Osteoblast (primary cell): ENCODE measurements around the gene GNL1. TPM values are rescaled to one million over a fixed set of nuclear protein-coding genes. Genes with fewer than 3 reads are reported as not detected.

Experiments
- DNase-seq: peaks from one replicate; pipeline ENCODE4 v3.0.0; 2011; ENCODE audit warnings: low spot score, mixed read lengths; ENCODE audit not compliant: insufficient read length; ENCODE audit errors: missing footprints
- H2AFZ ChIP-seq: 2 replicates; pipeline ENCODE4 v1.6.0; 2011; ENCODE audit warnings: mild to moderate bottlenecking, low read length
- H3K27ac ChIP-seq: 2 replicates; pipeline ENCODE4 v1.5.1; 2011; ENCODE audit warnings: mild to moderate bottlenecking, low read depth, low read length, moderate library complexity
- H3K27me3 ChIP-seq: 2 replicates; pipeline ENCODE4 v1.6.0; 2012; ENCODE audit warnings: mild to moderate bottlenecking, control low read depth, inconsistent platforms, low read length, moderate library complexity; ENCODE audit not compliant: insufficient read depth
- H3K36me3 ChIP-seq: 2 replicates; pipeline ENCODE4 v1.5.1; 2011; ENCODE audit warnings: mild to moderate bottlenecking, low read length, control low read depth, moderate library complexity; ENCODE audit not compliant: insufficient read depth
- H3K4me1 ChIP-seq: 2 replicates; pipeline ENCODE4 v1.5.1; 2011; ENCODE audit warnings: mild to moderate bottlenecking, low read length, control low read depth, moderate library complexity; ENCODE audit not compliant: insufficient read depth
- H3K4me2 ChIP-seq: 2 replicates; pipeline ENCODE4 v1.6.0; 2011; ENCODE audit warnings: mild to moderate bottlenecking, low read length; ENCODE audit not compliant: insufficient read depth
- H3K4me3 ChIP-seq: fragments of 200-600 bp; sonication (generic); 3 replicates; pipeline ENCODE4 v1.5.1; 2012; ENCODE audit warnings: mild to moderate bottlenecking, low read length, inconsistent platforms; ENCODE audit not compliant: insufficient read depth
- H3K79me2 ChIP-seq: 2 replicates; pipeline ENCODE4 v1.6.0; 2012; ENCODE audit warnings: mild to moderate bottlenecking, low read length, control low read depth, inconsistent platforms; ENCODE audit not compliant: insufficient read depth
- H3K9me3 ChIP-seq: 2 replicates; pipeline ENCODE4 v1.5.1; 2011; ENCODE audit warnings: low read depth, low read length, control low read depth
- H4K20me1 ChIP-seq: 2 replicates; pipeline ENCODE4 v1.6.0; 2012; ENCODE audit warnings: mild to moderate bottlenecking, low read length, control low read depth; ENCODE audit not compliant: insufficient read depth
- total RNA-seq: library from RNA; depleted of rRNA; stranded (reverse); fragments of >200 nt; gene quantifications from 2 replicates; pipeline ENCODE4 v1.2.3, GENCODE V29; 2012
- TF ChIP-seq, protein P1 (sequence below): IDR thresholded peaks from 2 replicates; pipeline ENCODE4 v1.5.1; 2011; ENCODE audit warnings: mild to moderate bottlenecking, low read depth, low read length, moderate library complexity; ENCODE audit errors: extremely low read depth

GNL1 gene, protein sequence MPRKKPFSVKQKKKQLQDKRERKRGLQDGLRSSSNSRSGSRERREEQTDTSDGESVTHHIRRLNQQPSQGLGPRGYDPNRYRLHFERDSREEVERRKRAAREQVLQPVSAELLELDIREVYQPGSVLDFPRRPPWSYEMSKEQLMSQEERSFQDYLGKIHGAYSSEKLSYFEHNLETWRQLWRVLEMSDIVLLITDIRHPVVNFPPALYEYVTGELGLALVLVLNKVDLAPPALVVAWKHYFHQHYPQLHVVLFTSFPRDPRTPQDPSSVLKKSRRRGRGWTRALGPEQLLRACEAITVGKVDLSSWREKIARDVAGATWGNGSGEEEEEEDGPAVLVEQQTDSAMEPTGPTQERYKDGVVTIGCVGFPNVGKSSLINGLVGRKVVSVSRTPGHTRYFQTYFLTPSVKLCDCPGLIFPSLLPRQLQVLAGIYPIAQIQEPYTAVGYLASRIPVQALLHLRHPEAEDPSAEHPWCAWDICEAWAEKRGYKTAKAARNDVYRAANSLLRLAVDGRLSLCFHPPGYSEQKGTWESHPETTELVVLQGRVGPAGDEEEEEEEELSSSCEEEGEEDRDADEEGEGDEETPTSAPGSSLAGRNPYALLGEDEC
- total RNA-seq, result 56.5 and 64.8 TPM in 2 replicates

DNA sequence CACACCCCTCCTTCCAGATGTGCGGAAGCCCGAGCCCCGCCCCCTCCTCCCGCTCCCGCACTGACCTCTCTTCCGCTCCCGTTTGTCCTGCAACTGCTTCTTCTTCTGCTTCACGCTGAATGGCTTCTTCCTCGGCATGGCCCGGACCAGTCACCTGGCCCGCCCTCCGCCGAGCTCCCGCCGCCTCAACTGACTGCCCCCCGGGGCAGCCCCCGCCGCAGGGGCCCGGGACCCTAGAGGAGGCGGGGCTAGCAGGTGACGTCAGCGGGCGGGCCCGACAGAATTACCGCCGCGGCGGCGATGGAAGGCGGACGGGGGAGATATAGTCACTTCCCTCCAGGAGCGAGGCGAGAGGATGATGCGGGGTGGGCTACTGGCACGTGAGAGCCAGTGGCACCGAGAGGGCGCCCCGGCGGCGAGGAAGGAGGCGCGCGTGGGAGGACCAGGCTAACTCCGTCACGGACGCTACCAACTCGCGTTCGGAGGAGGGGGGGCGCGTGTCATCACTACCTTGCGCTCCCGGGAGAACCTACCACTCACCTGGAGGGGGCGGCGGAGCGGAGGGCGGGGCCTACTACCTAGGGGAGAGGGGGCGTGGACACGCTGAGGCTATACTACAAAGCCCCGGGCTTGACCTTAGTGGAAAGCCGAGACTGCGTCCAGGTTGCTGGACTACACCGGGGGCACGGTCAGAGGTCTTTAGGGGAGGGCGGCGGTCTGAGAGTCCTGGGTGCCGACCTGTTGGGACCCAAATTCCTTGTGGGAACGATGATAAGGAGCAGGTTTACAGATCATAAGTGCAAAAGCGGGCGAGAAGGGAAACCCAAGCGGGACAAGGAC lies at the start of gene GNL1:
Gene GNL1, minus strand, starts transcription at position 424 of the 840 bp plus-strand sequence. Its CDS starts 286 bp downstream, at position 138.
- Histone ChIP-seq H3K27ac (peak within 1 kb of the TSS; percentile 98), H3K4me1 (peaks cover 18% of the 10 kb centered on the region), H2AFZ (peak within 1 kb of the TSS; percentile 94), H4K20me1 (peaks cover 11% of the 10 kb centered on the region), H3K4me3 (peak within 1 kb of the TSS; percentile 92), H3K27me3 (no peaks in the 10 kb centered on the region), H3K4me2 (peak within 1 kb of the TSS; percentile 94), H3K9me3 (no peaks in the 10 kb centered on the region), H3K36me3 (peaks cover 41% of the 10 kb centered on the region), H3K79me2 (peaks cover 61% of the 10 kb centered on the region)
- TF ChIP-seq, protein P1, sequence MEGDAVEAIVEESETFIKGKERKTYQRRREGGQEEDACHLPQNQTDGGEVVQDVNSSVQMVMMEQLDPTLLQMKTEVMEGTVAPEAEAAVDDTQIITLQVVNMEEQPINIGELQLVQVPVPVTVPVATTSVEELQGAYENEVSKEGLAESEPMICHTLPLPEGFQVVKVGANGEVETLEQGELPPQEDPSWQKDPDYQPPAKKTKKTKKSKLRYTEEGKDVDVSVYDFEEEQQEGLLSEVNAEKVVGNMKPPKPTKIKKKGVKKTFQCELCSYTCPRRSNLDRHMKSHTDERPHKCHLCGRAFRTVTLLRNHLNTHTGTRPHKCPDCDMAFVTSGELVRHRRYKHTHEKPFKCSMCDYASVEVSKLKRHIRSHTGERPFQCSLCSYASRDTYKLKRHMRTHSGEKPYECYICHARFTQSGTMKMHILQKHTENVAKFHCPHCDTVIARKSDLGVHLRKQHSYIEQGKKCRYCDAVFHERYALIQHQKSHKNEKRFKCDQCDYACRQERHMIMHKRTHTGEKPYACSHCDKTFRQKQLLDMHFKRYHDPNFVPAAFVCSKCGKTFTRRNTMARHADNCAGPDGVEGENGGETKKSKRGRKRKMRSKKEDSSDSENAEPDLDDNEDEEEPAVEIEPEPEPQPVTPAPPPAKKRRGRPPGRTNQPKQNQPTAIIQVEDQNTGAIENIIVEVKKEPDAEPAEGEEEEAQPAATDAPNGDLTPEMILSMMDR, result no peak
- DNase-seq, result peak; percentile 93

DNA sequence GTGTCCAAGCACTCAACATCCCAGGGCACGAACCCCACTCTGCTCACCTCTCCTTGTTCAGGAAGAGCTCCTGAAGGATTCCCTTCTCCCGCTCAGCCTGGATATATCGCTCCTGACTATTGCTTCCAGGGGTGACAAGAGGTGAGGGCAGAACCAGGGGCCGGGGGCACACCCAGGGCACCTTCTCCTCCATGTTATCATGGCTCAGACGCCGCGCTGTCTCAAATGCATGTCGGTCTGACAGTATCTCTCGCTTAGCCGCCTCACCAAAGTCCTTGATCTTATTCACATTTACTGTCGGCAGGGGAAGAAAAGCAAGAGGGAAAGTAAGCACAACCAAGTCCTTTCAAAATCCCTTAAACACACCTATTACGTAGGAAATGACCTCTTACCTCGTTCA lies 47.7 kb upstream of the GNL1 start:
- Histone ChIP-seq H3K27ac (no peak overlapping the region), H2AFZ (no peak overlapping the region), H3K27me3 (no peaks in the 10 kb centered on the region), H3K79me2 (peaks cover 6% of the 10 kb centered on the region), H4K20me1 (peaks cover 32% of the 10 kb centered on the region), H3K4me2 (no peak overlapping the region), H3K4me3 (no peak overlapping the region), H3K9me3 (no peaks in the 10 kb centered on the region), H3K4me1 (no peaks in the 10 kb centered on the region), H3K36me3 (peaks cover 90% of the 10 kb centered on the region)
- no peak for DNase-seq
- TF ChIP-seq, protein P1, result no peak

DNA sequence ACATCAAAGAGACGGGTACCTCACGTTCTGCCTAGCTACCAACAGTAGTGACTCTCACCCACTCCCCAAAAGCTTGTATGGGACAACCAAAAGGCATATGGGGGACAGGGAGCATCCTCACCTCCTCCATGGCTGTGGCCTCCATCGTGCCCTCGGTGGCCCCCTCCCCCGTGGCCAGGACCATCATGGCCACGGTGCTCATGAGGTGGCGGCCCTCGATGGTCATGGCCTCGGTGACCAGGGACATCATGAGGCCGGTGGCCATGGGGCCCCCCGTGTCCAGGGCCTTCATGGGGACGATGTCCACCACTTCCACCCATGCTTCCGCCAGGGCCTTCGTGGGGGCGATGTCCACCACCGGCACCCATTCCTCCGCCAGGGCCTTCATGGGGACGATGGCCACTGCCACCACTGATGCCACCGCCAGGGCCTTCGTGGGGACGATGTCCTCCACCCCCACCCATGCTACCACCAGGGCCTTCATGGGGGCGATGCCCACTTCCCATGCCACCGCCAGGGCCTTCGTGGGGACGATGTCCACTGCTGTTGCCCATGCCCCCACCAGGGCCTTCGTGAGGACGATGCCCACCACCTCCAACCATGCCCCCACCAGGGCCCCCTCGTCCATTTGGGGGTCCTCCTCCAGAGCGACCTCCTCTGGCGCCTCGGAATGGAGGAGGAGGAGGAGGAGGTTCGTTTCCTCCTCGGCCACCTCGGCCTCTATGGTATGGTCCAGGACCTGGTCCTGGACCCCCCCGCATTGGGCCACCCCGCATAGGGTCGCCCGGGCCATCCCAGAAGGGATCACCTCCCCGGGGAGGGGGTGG lies 45.7 kb upstream of the GNL1 start:
- no peaks in the 10 kb centered on the region for H3K27me3 ChIP-seq
- no peak overlapping the region for H3K4me3 ChIP-seq
- TF ChIP-seq, protein P1, result no peak
- H3K4me2 ChIP-seq, result no peak overlapping the region
- no peak overlapping the region for H2AFZ ChIP-seq
- H3K9me3 ChIP-seq, result no peaks in the 10 kb centered on the region
- H3K79me2 ChIP-seq, result peaks cover 2% of the 10 kb centered on the region
- DNase-seq, result no peak
- H3K27ac ChIP-seq, result no peak overlapping the region
- H3K36me3 ChIP-seq, result peaks cover 73% of the 10 kb centered on the region
- peaks cover 26% of the 10 kb centered on the region for H4K20me1 ChIP-seq
- H3K4me1 ChIP-seq, result no peaks in the 10 kb centered on the region
